Osteoblast (primary cell): Measurements from ENCODE around the gene VAC14. TPM values are rescaled to one million over a fixed set of nuclear protein-coding genes. Genes with fewer than 3 reads are reported as not detected.

Source experiments
- DNase-seq: peaks from one replicate; pipeline ENCODE4 v3.0.0; 2011; ENCODE audit warnings: low spot score, mixed read lengths; ENCODE audit not compliant: insufficient read length; ENCODE audit errors: missing footprints
- H2AFZ ChIP-seq: 2 replicates; pipeline ENCODE4 v1.6.0; 2011; ENCODE audit warnings: mild to moderate bottlenecking, low read length
- H3K27ac ChIP-seq: 2 replicates; pipeline ENCODE4 v1.5.1; 2011; ENCODE audit warnings: mild to moderate bottlenecking, low read depth, low read length, moderate library complexity
- H3K27me3 ChIP-seq: 2 replicates; pipeline ENCODE4 v1.6.0; 2012; ENCODE audit warnings: mild to moderate bottlenecking, control low read depth, inconsistent platforms, low read length, moderate library complexity; ENCODE audit not compliant: insufficient read depth
- H3K36me3 ChIP-seq: 2 replicates; pipeline ENCODE4 v1.5.1; 2011; ENCODE audit warnings: mild to moderate bottlenecking, low read length, control low read depth, moderate library complexity; ENCODE audit not compliant: insufficient read depth
- H3K4me1 ChIP-seq: 2 replicates; pipeline ENCODE4 v1.5.1; 2011; ENCODE audit warnings: mild to moderate bottlenecking, low read length, control low read depth, moderate library complexity; ENCODE audit not compliant: insufficient read depth
- H3K4me2 ChIP-seq: 2 replicates; pipeline ENCODE4 v1.6.0; 2011; ENCODE audit warnings: mild to moderate bottlenecking, low read length; ENCODE audit not compliant: insufficient read depth
- H3K4me3 ChIP-seq: fragments of 200-600 bp; sonication (generic); 3 replicates; pipeline ENCODE4 v1.5.1; 2012; ENCODE audit warnings: mild to moderate bottlenecking, low read length, inconsistent platforms; ENCODE audit not compliant: insufficient read depth
- H3K79me2 ChIP-seq: 2 replicates; pipeline ENCODE4 v1.6.0; 2012; ENCODE audit warnings: mild to moderate bottlenecking, low read length, control low read depth, inconsistent platforms; ENCODE audit not compliant: insufficient read depth
- H3K9me3 ChIP-seq: 2 replicates; pipeline ENCODE4 v1.5.1; 2011; ENCODE audit warnings: low read depth, low read length, control low read depth
- H4K20me1 ChIP-seq: 2 replicates; pipeline ENCODE4 v1.6.0; 2012; ENCODE audit warnings: mild to moderate bottlenecking, low read length, control low read depth; ENCODE audit not compliant: insufficient read depth
- total RNA-seq: library from RNA; depleted of rRNA; stranded (reverse); fragments of >200 nt; gene quantifications from 2 replicates; pipeline ENCODE4 v1.2.3, GENCODE V29; 2012
- TF ChIP-seq, protein P1 (sequence below): IDR thresholded peaks from 2 replicates; pipeline ENCODE4 v1.5.1; 2011; ENCODE audit warnings: mild to moderate bottlenecking, low read depth, low read length, moderate library complexity; ENCODE audit errors: extremely low read depth

Gene VAC14
- total RNA-seq, 1 donor, result 72.7 TPM

DNA sequence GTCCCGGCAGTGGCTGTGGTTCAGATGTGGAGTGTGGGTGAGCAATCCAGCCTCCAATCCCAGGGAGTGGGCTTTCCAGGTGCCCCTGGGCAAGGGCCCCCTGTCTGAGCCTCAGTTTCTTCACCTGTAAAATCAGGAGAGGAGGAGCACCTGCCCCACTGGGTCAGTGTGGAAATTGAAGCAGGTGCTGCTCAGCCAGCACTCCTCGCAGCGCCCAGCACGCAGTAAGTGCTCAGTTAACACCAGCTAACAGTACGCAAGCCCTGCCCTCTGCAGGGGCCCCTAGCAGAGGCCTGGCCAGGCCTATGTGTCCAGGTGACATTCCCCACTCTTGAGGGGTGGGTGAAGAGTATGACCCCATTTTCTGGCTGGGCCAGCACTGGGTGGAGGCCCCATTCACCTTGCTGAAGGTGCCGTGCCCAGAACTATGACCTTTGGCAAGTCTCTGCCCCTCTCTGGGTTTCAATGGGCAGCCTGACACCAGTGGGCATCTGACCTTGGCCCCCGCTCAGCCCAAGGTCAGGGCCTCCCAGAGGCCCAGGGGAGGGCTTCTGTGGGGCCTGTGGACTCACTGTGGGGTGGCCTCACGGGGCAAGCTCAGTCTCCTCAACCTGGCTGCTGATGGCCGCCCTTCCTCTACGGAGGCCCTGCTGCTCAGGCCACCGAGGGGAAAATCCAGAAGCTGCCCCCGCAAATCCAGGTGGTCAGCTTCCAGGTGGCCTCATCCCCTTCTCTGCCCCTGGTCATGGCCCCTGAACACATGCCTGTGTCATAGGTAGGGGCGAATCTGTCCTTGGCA is 117.6 kb downstream of the VAC14 start:
- peak; percentile 90 for DNase-seq
- H3K27ac ChIP-seq, result peak overlapping the region; percentile 71

DNA sequence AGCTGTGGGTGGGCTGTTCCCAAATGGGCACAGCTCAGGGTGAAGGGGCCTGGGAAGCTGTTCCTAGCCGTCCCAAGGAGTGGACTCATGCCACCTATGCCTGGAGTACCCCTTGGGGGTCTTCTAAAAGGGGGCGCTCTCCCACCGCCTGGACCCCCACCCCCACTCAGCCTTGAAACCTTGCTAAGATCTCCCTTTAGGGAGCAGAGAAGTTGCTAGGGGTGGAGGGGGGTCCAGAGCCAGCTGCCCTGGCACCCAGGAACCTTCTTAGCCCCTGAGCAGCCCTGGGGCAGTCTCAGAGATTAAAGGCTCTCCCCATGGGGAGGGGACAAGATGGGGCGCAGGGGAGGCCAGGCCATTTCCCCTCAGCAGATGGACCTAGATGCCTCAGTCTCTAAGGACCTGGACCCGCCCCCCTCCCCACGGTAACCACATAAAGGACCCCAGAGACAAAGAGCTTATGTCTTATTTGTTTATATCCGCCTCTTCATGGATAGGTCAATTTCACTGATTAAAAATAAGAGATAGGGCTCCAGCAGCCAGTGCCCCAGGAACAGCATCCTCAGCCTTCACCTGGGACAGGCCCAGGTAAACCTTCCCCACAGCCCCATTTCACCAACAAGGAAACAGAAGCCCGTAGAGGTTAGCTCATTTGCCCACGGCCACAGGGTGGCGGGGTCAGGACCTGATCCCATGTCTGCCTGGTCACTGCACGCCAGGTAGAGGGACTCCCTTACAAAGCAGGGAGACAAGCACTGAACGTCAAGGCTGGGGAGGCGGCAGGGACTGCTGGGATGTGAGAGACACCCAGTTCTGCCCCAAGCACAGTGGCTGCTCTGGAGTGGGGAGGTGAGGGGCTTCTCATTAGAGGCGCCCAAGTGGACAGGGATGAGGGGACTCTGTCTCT is 118.5 kb downstream of the VAC14 start:
- Histone ChIP-seq H3K4me3 (no peak overlapping the region), H3K4me1 (peaks cover 51% of the 10 kb centered on the region), H2AFZ (no peak overlapping the region), H3K36me3 (peaks cover 41% of the 10 kb centered on the region), H3K27me3 (no peaks in the 10 kb centered on the region), H3K79me2 (peaks cover 81% of the 10 kb centered on the region), H4K20me1 (peaks cover 51% of the 10 kb centered on the region), H3K9me3 (no peaks in the 10 kb centered on the region), H3K27ac (peak overlapping the region; percentile 71), H3K4me2 (peak overlapping the region; percentile 87)
- DNase-seq, result no peak
- TF ChIP-seq, protein P1, sequence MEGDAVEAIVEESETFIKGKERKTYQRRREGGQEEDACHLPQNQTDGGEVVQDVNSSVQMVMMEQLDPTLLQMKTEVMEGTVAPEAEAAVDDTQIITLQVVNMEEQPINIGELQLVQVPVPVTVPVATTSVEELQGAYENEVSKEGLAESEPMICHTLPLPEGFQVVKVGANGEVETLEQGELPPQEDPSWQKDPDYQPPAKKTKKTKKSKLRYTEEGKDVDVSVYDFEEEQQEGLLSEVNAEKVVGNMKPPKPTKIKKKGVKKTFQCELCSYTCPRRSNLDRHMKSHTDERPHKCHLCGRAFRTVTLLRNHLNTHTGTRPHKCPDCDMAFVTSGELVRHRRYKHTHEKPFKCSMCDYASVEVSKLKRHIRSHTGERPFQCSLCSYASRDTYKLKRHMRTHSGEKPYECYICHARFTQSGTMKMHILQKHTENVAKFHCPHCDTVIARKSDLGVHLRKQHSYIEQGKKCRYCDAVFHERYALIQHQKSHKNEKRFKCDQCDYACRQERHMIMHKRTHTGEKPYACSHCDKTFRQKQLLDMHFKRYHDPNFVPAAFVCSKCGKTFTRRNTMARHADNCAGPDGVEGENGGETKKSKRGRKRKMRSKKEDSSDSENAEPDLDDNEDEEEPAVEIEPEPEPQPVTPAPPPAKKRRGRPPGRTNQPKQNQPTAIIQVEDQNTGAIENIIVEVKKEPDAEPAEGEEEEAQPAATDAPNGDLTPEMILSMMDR, result no peak

More for the DNA sequence above, 117.6 kb downstream of the VAC14 start:
- H3K9me3 ChIP-seq, result no peaks in the 10 kb centered on the region
- H3K36me3 ChIP-seq, result peaks cover 32% of the 10 kb centered on the region
- no peaks in the 10 kb centered on the region for H3K27me3 ChIP-seq
- TF ChIP-seq, protein P1, result no peak
- peaks cover 58% of the 10 kb centered on the region for H3K4me1 ChIP-seq
- H3K4me2 ChIP-seq, result peak overlapping the region; percentile 87
- no peak overlapping the region for H2AFZ ChIP-seq
- peaks cover 73% of the 10 kb centered on the region for H3K79me2 ChIP-seq
- peaks cover 47% of the 10 kb centered on the region for H4K20me1 ChIP-seq
- peak overlapping the region; percentile 86 for H3K4me3 ChIP-seq

DNA sequence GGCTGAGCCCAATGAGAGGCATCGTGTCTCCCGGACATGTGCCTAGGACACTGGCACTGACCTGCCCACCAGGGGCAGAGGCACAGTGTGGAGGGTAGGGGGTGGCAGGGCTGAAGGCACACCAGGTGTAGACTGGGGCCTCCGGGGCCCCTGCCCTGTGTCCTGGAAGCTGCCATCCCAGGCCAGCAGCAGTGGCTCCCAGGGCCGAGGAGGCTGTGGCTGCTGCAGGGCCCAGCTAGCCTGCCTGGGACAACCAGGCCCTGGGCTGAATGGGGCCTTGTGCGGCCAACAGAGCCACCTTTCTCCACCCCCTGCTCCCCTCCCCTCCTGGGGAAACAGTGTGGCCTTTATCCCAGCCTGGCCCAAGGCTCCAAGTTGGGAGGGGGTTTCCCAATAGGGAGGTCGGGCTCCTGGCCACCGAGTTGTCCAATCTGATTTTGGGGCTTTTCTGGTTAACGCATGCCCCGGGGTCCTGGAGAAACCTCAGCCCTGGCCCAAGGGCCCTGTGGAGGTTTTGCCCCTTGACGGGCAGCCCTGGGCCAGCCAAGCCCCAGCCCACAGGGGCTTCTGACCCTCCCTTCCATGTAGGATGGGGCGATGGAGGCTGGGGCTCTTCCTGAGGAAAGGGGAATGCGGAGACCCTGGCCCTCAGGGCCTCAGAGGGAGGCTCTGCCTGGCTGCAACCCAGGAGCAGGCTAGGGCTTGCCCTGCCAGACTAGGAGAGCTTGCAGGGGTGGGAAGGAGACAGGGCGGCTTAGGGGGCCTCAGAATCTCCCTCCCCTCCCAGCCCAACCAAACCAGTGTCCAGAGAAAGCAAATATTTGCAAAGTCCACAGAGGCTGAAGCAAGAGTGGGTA is 119.3 kb downstream of the VAC14 start:
- TF ChIP-seq, protein P1, result no peak
- peak overlapping the region; percentile 43 for H3K4me2 ChIP-seq
- peak; percentile 89 for DNase-seq
- peaks cover 45% of the 10 kb centered on the region for H3K4me1 ChIP-seq
- no peak overlapping the region for H2AFZ ChIP-seq
- peaks cover 51% of the 10 kb centered on the region for H4K20me1 ChIP-seq
- peaks cover 88% of the 10 kb centered on the region for H3K79me2 ChIP-seq
- peak overlapping the region; percentile 63 for H3K27ac ChIP-seq
- no peaks in the 10 kb centered on the region for H3K27me3 ChIP-seq
- no peak overlapping the region for H3K4me3 ChIP-seq
- H3K36me3 ChIP-seq, result peaks cover 50% of the 10 kb centered on the region
- no peaks in the 10 kb centered on the region for H3K9me3 ChIP-seq
